ENCODE results near the gene RNF6. TPM values are rescaled to one million over a fixed set of nuclear protein-coding genes. Genes with fewer than 3 reads are reported as not detected.

The RNF6 gene
- total RNA-seq, 2 experiments from 2014 or later: 34.2 to 35.7 TPM

Other genes starting within 250 kb of the RNF6 start
- gene SHISA2, start 170.3 kb downstream of the RNF6 start, total RNA-seq: under 1 TPM; 0.45 to 0.50 TPM
- gene CDK8, start 31.8 kb upstream of the RNF6 start, total RNA-seq: 10 to 100 TPM; 14.7 to 15.7 TPM